Measurements from ENCODE around the gene SH2D2A.

DNA sequence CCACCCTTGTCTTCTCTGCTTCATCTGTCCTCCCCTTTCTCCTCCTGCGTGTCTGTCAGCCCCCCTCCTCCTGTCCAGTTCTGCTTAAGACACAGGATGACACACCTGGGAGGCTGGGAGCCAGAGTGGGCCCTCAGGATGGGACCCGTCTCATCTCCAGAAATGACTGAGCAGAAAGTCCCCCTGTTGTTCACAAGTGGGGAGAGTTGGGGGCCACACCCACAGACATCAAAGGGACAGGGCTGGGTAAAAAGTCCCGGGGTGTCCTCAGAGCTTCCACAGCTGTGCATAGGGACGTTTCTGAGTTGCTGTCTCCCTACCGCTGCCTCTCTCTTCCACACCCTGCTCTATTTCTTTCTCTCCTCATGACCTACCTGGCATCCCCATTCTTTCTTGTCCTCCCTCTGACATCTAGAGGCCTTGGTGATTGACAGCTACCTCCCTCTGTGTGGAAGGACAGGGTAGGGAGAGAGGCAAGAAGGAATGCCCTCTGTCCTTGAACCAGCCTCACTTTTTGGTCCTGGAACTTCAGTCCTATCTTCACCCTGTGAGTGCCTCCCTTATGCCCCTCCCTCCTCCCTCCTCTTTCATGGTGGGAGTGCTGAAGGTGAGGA lies 19.5 kb upstream of the SH2D2A start:
- TF ChIP-seq POLR2A (IDR thresholded peaks at IDR 0.05; ENCODE audit: low read depth, low read length) (no peak), TAF1 (IDR thresholded peaks at IDR 0.05; ENCODE audit: low read depth, low read length) (no peak), POLR2AphosphoS5 (IDR thresholded peaks at IDR 0.05; ENCODE audit: low read depth, low read length) (no peak), SPI1 (IDR thresholded peaks at IDR 0.05; ENCODE audit: low read depth, low read length) (no peak)
